H1 (cell line): ENCODE measurements around the gene FKBP5. TPM values are rescaled to one million over a fixed set of nuclear protein-coding genes. Genes with fewer than 3 reads are reported as not detected.

Experiments
- CTCF ChIA-PET: fragments of 300-600 bp; sonication (Branson Sonifier 250); formaldehyde crosslinking; loops from one replicate; lab custom pipeline; 2021; ENCODE audit not compliant: partially characterized antibody; lab: Charles Lee
- POLR2A ChIA-PET: fragments of 300-600 bp; sonication (Branson Sonifier 250); formaldehyde crosslinking; loops from one replicate; lab custom pipeline; 2021; ENCODE audit warnings: inconsistent platforms; ENCODE audit not compliant: partially characterized antibody; lab: Charles Lee
- DNase-seq, 2 experiments: peaks; one replicate each; pipeline versions ENCODE4 v3.0.0 to v3.0.0-alpha.2; 2010 to 2022; ENCODE audit warnings: low spot score in 2 of 2, low read depth in 1 of 2, mixed read lengths in 1 of 2
- FAIRE-seq: peaks from 2 replicates; lab custom pipeline; 2011; peaks lifted over from hg19 to GRCh38; lab: Jason Lieb, UNC
- H2AFZ ChIP-seq: 2 replicates; pipeline ENCODE4 v1.8.1; 2012; ENCODE audit warnings: low read length, inconsistent platforms
- H2AK5ac ChIP-seq: 2 replicates; pipeline ENCODE4 v1.6.1; 2013; ENCODE audit warnings: low read depth, low read length
- H2BK120ac ChIP-seq: replicated peaks from 2 replicates; pipeline ENCODE3; 2013; ENCODE audit warnings: low read depth, low read length, inconsistent platforms
- H2BK12ac ChIP-seq: 2 replicates; pipeline ENCODE4 v1.6.1; 2013; ENCODE audit warnings: low read depth, low read length
- H2BK15ac ChIP-seq: 2 replicates; pipeline ENCODE4 v1.6.1; 2013; ENCODE audit warnings: low read length
- H2BK20ac ChIP-seq: 2 replicates; pipeline ENCODE4 v1.6.1; 2013; ENCODE audit warnings: low read length
- H2BK5ac ChIP-seq: 2 replicates; pipeline ENCODE4 v1.6.1; 2013; ENCODE audit warnings: low read depth, low read length
- H3K14ac ChIP-seq: 2 replicates; pipeline ENCODE4 v1.6.1; 2013; ENCODE audit warnings: inconsistent platforms; ENCODE audit not compliant: insufficient read length
- H3K18ac ChIP-seq: 2 replicates; pipeline ENCODE4 v1.6.1; 2013; ENCODE audit warnings: low read length; ENCODE audit errors: extremely low read depth
- H3K23ac ChIP-seq: 2 replicates; pipeline ENCODE4 v1.6.1; 2013; ENCODE audit warnings: inconsistent platforms; ENCODE audit not compliant: insufficient read length
- H3K23me2 ChIP-seq: 2 replicates; pipeline ENCODE4 v1.6.1; 2013; ENCODE audit warnings: low read depth, low read length
- H3K27ac ChIP-seq: 2 replicates; pipeline ENCODE4 v1.6.1; 2011; ENCODE audit warnings: low read depth, low read length, inconsistent platforms
- H3K27me3 ChIP-seq, 4 experiments: replicated peaks in 1 of 4; 1 replicate in 1 of 4; 2 replicates in 3 of 4; pipeline versions ENCODE4 v1.6.1 to v1.8.1; 2011 to 2013; ENCODE audit warnings: low read length in 3 of 4, mild to moderate bottlenecking in 3 of 4, inconsistent platforms in 2 of 4, mixed read lengths in 2 of 4, moderate library complexity in 1 of 4; ENCODE audit not compliant: control insufficient read depth in 3 of 4, insufficient read depth in 3 of 4; ENCODE audit errors: extremely low read depth in 1 of 4
- H3K36me3 ChIP-seq, 4 experiments: 2 replicates each; pipeline versions ENCODE4 v1.6.1 to v1.8.1; 2011 to 2013; ENCODE audit warnings: mild to moderate bottlenecking in 4 of 4, low read length in 3 of 4, moderate library complexity in 2 of 4, control low read depth in 1 of 4, inconsistent platforms in 1 of 4; ENCODE audit not compliant: insufficient read depth in 4 of 4, control insufficient read depth in 2 of 4
- H3K4ac ChIP-seq: replicated peaks from 2 replicates; pipeline ENCODE3; 2013; ENCODE audit warnings: low read length, low read depth, mixed read lengths, inconsistent platforms; ENCODE audit not compliant: insufficient read length
- H3K4me1 ChIP-seq, 4 experiments: replicated peaks in 1 of 4; 1 replicate in 1 of 4; 2 replicates in 3 of 4; pipeline versions ENCODE4 v1.6.1 to v1.8.1; 2011 to 2013; ENCODE audit warnings: low read length in 3 of 4, inconsistent platforms in 2 of 4, mixed read lengths in 1 of 4; ENCODE audit not compliant: insufficient read depth in 4 of 4, control insufficient read depth in 3 of 4
- H3K4me2 ChIP-seq, 2 experiments: 2 replicates each; pipeline versions ENCODE4 v1.6.1 to v1.8.1; 2011 to 2013; ENCODE audit warnings: low read depth in 2 of 2, low read length in 2 of 2, control low read depth in 1 of 2, inconsistent platforms in 1 of 2, mild to moderate bottlenecking in 1 of 2; ENCODE audit not compliant: insufficient read depth in 1 of 2
- H3K4me3 ChIP-seq, 4 experiments: fragments of 200-600, 300-600 bp in 1 of 4; sonication (generic), shearing (Covaris generic), sonication (Bioruptor Twin) in 1 of 4; 2 replicates each; pipeline versions ENCODE4 v1.5.1 to v1.8.1; 2011 to 2016; ENCODE audit warnings: low read length in 4 of 4, low read depth in 3 of 4, control low read depth in 2 of 4, inconsistent platforms in 2 of 4, mild to moderate bottlenecking in 2 of 4, mixed read lengths in 1 of 4, moderate library complexity in 1 of 4; ENCODE audit not compliant: insufficient read depth in 2 of 4; ENCODE audit errors: extremely low read depth in 1 of 4
- H3K56ac ChIP-seq: replicated peaks from 2 replicates; pipeline ENCODE3; 2013; ENCODE audit warnings: low read depth, mild to moderate bottlenecking, mixed read lengths, low read length, inconsistent platforms; ENCODE audit not compliant: insufficient read length
- H3K79me1 ChIP-seq: 2 replicates; pipeline ENCODE4 v1.6.1; 2013; ENCODE audit warnings: low read depth, low read length, control low read depth
- H3K79me2 ChIP-seq, 2 experiments: 2 replicates each; pipeline versions ENCODE4 v1.6.1 to v1.8.1; 2012 to 2013; ENCODE audit warnings: low read length in 2 of 2, mild to moderate bottlenecking in 2 of 2, inconsistent platforms in 1 of 2; ENCODE audit not compliant: insufficient read depth in 2 of 2, control insufficient read depth in 1 of 2
- H3K9ac ChIP-seq, 4 experiments: replicated peaks in 1 of 4; 1 replicate in 1 of 4; 2 replicates in 3 of 4; pipeline versions ENCODE4 v1.6.1 to v1.8.1; 2011 to 2013; ENCODE audit warnings: low read depth in 3 of 4, low read length in 3 of 4, control low read depth in 2 of 4, mild to moderate bottlenecking in 2 of 4, moderate library complexity in 2 of 4, inconsistent platforms in 1 of 4; ENCODE audit errors: extremely low read depth in 1 of 4
- H3K9me3 ChIP-seq, 2 experiments: 2 replicates each; pipeline versions ENCODE4 v1.6.1 to v1.8.1; 2012 to 2013; ENCODE audit warnings: mild to moderate bottlenecking in 2 of 2, moderate library complexity in 2 of 2, control low read depth in 1 of 2, inconsistent platforms in 1 of 2, low read depth in 1 of 2, low read length in 1 of 2, mixed read lengths in 1 of 2; ENCODE audit not compliant: insufficient read depth in 2 of 2
- H4K20me1 ChIP-seq, 2 experiments: replicated peaks in 1 of 2; 2 replicates each; pipeline versions ENCODE3 to v1.8.1; 2011 to 2013; ENCODE audit warnings: inconsistent platforms in 2 of 2, low read length in 2 of 2, mild to moderate bottlenecking in 1 of 2; ENCODE audit not compliant: insufficient read depth in 2 of 2, control insufficient read depth in 1 of 2
- H4K5ac ChIP-seq: 2 replicates; pipeline ENCODE4 v1.6.1; 2013; ENCODE audit warnings: low read length, low read depth, mixed read lengths, inconsistent platforms; ENCODE audit not compliant: insufficient read length
- H4K8ac ChIP-seq: 2 replicates; pipeline ENCODE4 v1.8.0; 2013; ENCODE audit warnings: mild to moderate bottlenecking, moderate library complexity, low read length, inconsistent platforms; ENCODE audit not compliant: insufficient read depth; ENCODE audit errors: extremely low read depth
- H4K91ac ChIP-seq: replicated peaks from 2 replicates; pipeline ENCODE3; 2013; ENCODE audit warnings: low read length, mixed read lengths, inconsistent platforms; ENCODE audit not compliant: insufficient read length
- BRCA1 ChIP-seq: IDR thresholded peaks from 2 replicates; pipeline ENCODE4 v1.6.1; 2012; ENCODE audit warnings: low read depth, low read length, improper control_type of control experiment
- CBX5 ChIP-seq: fragments of 300-800, 300-1000 bp; sonication (generic); IDR thresholded peaks from 2 replicates; pipeline ENCODE4 v1.7.1; 2016; ENCODE audit warnings: antibody characterized with exemption, low read length, low read depth
- CTBP2 ChIP-seq: IDR thresholded peaks from 2 replicates; pipeline ENCODE4 v1.7.0; 2011; ENCODE audit warnings: borderline replicate concordance, mild to moderate bottlenecking, moderate library complexity, mixed read lengths, low read length; ENCODE audit not compliant: insufficient read depth, insufficient read length
- RAD21 ChIP-seq, 2 experiments: IDR thresholded peaks in 1 of 2; conservative IDR thresholded peaks in 1 of 2; 2 replicates each; pipeline ENCODE4 v1.6.1; 2011; ENCODE audit warnings: low read depth in 2 of 2, low read length in 2 of 2, improper control_type of control experiment in 1 of 2, inconsistent platforms in 1 of 2, mild to moderate bottlenecking in 1 of 2, moderate library complexity in 1 of 2
- RBBP5 ChIP-seq: IDR thresholded peaks from 2 replicates; pipeline ENCODE4 v1.7.1; 2012; ENCODE audit warnings: low read depth, mild to moderate bottlenecking, inconsistent platforms, low read length, moderate library complexity, borderline replicate concordance
- SIN3A ChIP-seq, 2 experiments: IDR thresholded peaks in 1 of 2; conservative IDR thresholded peaks in 1 of 2; 2 replicates each; pipeline ENCODE4 v1.6.1; 2011 to 2012; ENCODE audit warnings: low read length in 2 of 2, improper control_type of control experiment in 1 of 2, low read depth in 1 of 2, mild to moderate bottlenecking in 1 of 2
- TCF12 ChIP-seq: IDR thresholded peaks from 2 replicates; pipeline ENCODE4 v1.6.1; 2011; ENCODE audit warnings: low read depth, mild to moderate bottlenecking, low read length
- TEAD4 ChIP-seq: IDR thresholded peaks from 2 replicates; pipeline ENCODE4 v1.6.1; 2012; ENCODE audit warnings: low read depth, low read length, inconsistent platforms, mixed read lengths
- WGBS, 2 experiments: shearing (Covaris generic) in 1 of 2; methylation state at CpG; one replicate each; pipeline versions ENCODE4 v1.1.6 to v1.1.7; 2013 to 2015; ENCODE audit warnings: low lambda C conversion rate in 2 of 2, mixed read lengths in 2 of 2, inconsistent platforms in 1 of 2, low coverage in 1 of 2, missing lambda C conversion rate in 1 of 2; ENCODE audit not compliant: insufficient replicate concordance in 2 of 2, insufficient coverage in 1 of 2, insufficient read length in 1 of 2; ENCODE audit errors: extremely low coverage in 1 of 2, missing lambda C conversion rate in 1 of 2; 5-methylcytosine and 5-hydroxymethylcytosine counted together
- polyA plus RNA-seq, 7 experiments: library from polyadenylated mRNA; depleted of rRNA in 3 of 7; stranded (reverse) in 5 of 7; unstranded in 2 of 7; fragments of >200 nt in 5 of 7; fragments of 200-250 nt in 2 of 7; gene quantifications; 1 replicate in 5 of 7; 2 replicates in 1 of 7; 4 replicates in 1 of 7; pipeline versions ENCODE4 v1.2.1 to v1.2.3, GENCODE V29; 2011 to 2013; ENCODE audit warnings: missing spikeins in 2 of 7, mixed read lengths in 2 of 7
- total RNA-seq: library from RNA; stranded (reverse); fragmentation: NEBNext Ultra II Directional; extraction: Animal tissue kit (Norgen Biotek cat#: 25700); gene quantifications from 2 replicates; pipeline ENCODE4 v1.2.1, GENCODE V29; 2021

Gene FKBP5
- total and polyA plus RNA-seq, 2 of the 8 experiments (the other 6 are each of a cell fraction or from before 2014, with no cell fraction given) = 14.3 to 40.4 TPM

DNA sequence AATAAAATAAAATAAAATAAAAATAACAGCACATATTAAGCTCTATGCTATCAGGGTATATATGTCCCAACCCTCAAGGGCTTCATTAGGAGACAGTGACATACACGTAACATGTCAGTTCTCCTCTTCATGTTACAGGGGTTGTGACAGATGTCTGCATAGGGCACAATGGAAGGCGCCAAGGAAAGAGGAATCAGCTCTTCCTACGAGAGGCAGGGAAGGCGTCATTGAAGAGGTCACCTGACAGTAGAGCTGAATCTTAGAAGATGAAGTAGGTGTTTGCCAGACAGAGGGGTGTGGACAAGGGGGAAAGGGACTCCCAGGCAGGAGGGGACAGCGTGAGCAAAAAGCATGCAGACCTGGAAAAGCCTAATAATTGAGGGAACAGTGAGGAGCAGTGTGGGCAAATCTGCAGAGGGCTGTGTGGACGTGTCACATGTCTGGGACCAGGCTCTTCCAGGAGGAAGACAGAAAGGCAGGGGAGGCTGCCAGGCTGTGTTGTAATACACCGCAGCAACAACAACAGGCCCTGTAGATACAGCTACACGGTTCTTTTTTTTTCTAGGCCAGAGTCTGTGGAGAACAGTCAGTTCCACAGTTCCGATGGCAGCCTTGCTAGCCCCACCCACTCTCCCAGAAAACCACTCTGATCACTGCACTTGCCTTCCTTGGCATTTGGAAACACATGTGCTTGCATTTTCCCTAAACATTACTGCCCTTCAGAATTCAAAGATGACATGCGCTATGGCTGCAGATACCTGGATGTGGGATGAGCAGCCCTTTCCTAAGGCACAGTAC is 2.5 kb upstream of the FKBP5 start:
- Histone ChIP-seq H2BK20ac (0 out of 2 replicates have a peak overlapping the region, but pooled peaks have one; percentile 13), H3K56ac (no peak overlapping the region), H3K4me1 (peaks cover 0 to 6% (median 3%) of the 10 kb centered on the region in 4 experiments; a peak in 4 of 7 replicates), H3K4me2 (no peak overlapping the region), H3K79me2 (peaks cover 0 to 16% of the 10 kb centered on the region in 2 experiments; a peak in 2 of 4 replicates), H2AK5ac (no peak overlapping the region), H2BK12ac (no peak overlapping the region), H3K9ac (no peak overlapping the region), H3K79me1 (no peaks in the 10 kb centered on the region), H4K8ac (no peak overlapping the region), H3K4ac (no peak overlapping the region), H3K23me2 (peaks cover 11% of the 10 kb centered on the region), H4K20me1 (peaks cover 0 to 4% of the 10 kb centered on the region in 2 experiments), H3K18ac (no peak overlapping the region), H4K91ac (no peak overlapping the region), H2BK120ac (no peak overlapping the region), H3K36me3 (no peaks in the 10 kb centered on the region), H2AFZ (peak overlapping the region; percentile 88), H3K27me3 (no peaks in the 10 kb centered on the region), H3K27ac (no peak overlapping the region), H3K23ac (no peak overlapping the region), H3K4me3 (no peak overlapping the region), H2BK15ac (no peak overlapping the region; the same call in 1 of the 2 replicates), H3K14ac (no peak overlapping the region), H2BK5ac (no peak overlapping the region), H4K5ac (no peak overlapping the region), H3K9me3 (no peaks in the 10 kb centered on the region)
- DNase-seq = no peak
- POLR2A ChIA-PET = interaction anchor here (0.6 to 1.5 kb wide), 2 partner anchors 42 to 59 kb away, joined by 3 to 4 read pairs; no protein-coding TSS in a partner anchor
- FAIRE-seq = no peak
- 88% methylated on average over 10 of the region's 10 CpGs; no CpG with 5 or more reads in 1 of the 2 experiments for WGBS, 2 experiments
- CTCF ChIA-PET = interaction anchor here (1.0 to 1.4 kb wide), 5 partner anchors 8 to 107 kb away, joined by 3 to 4 read pairs (median 3); no protein-coding TSS in a partner anchor
- TF ChIP-seq RAD21 (IDR thresholded peaks at IDR 0.05 in 1 of 2, conservative IDR thresholded peaks at IDR 0.05 in 1 of 2; ENCODE audit: low read depth in 2 of 2, low read length in 2 of 2) (no peak), BRCA1 (no peak), TEAD4 (no peak), CTBP2 (no peak), CBX5 (no peak), TCF12 (no peak), SIN3A (conservative IDR thresholded peaks at IDR 0.05 in 1 of 2, IDR thresholded peaks at IDR 0.05 in 1 of 2; ENCODE audit: low read depth in 1 of 2, low read length in 2 of 2) (no peak), RBBP5 (no peak)
- TF ChIP-seq, all 59 proteins: peak for 0
